22Rv1 (cell line): Measurements from ENCODE around the gene CAPNS1.

ENCODE experiments used
- CTCF ChIP-seq: fragments of 450-650 bp; IDR thresholded peaks from 2 replicates; pipeline ENCODE4 v1.5.1; 2017; ENCODE audit warnings: mild to moderate bottlenecking
- ZFX ChIP-seq: fragments of 450-650 bp; IDR thresholded peaks from 2 replicates; pipeline ENCODE4 v1.6.1; 2017; ENCODE audit warnings: antibody characterized with exemption, borderline replicate concordance

GRCh38 chr19:36113425-36113824, 26.4 kb upstream of the CAPNS1 start:
- TF ChIP-seq CTCF (no peak), ZFX (no peak)
